Measurements from ENCODE around the gene SPTBN4. TPM values are rescaled to one million over a fixed set of nuclear protein-coding genes. Genes with fewer than 3 reads are reported as not detected.

The SPTBN4 gene
- total and polyA plus RNA-seq, 10 of the 15 experiments (the other 5 are each of a cell fraction or from before 2014, with no cell fraction given), result 0.04 to 1.1 (median 0.34) TPM; not detected in 1

- TF ChIP-seq BACH1 (IDR thresholded peaks at IDR 0.05; ENCODE audit: borderline replicate concordance) (peak; percentile 91; the same call in 1 of the 2 replicates), BCLAF1 (IDR thresholded peaks at IDR 0.05) (no peak), STAT1 (conservative IDR thresholded peaks at IDR 0.05) (no peak), NR2C1 (IDR thresholded peaks at IDR 0.05) (no peak), ASH2L (IDR thresholded peaks at IDR 0.05; ENCODE audit: borderline replicate concordance, low read depth) (no peak), TCF7 (IDR thresholded peaks at IDR 0.05; ENCODE audit: borderline replicate concordance) (no peak), STAT3 (IDR thresholded peaks at IDR 0.05; ENCODE audit: low read depth, low read length) (no peak), NRF1 (conservative IDR thresholded peaks at IDR 0.05; ENCODE audit: low read depth, low read length) (no peak), IKZF2 (IDR thresholded peaks at IDR 0.05) (0 out of 4 replicates have a peak, but pooled peaks of 1 of the 2 experiments have one; percentile 5), BCL3 (IDR thresholded peaks at IDR 0.05; ENCODE audit: borderline replicate concordance, insufficient read depth, low read depth, low read length, poor library complexity, severe bottlenecking) (no peak), KLF5 (IDR thresholded peaks at IDR 0.05; ENCODE audit: partially characterized antibody) (no peak), SIN3A (IDR thresholded peaks at IDR 0.05; ENCODE audit: low read depth, low read length) (0 out of 2 replicates have a peak, but pooled peaks have one; percentile 29), TAF1 (IDR thresholded peaks at IDR 0.05; ENCODE audit: borderline replicate concordance, low read depth, low read length) (no peak), SUZ12 (IDR thresholded peaks at IDR 0.05; ENCODE audit: unreplicated experiment) (no peak), FOXK2 (IDR thresholded peaks at IDR 0.05) (no peak), RELA (IDR thresholded peaks at IDR 0.05; ENCODE audit: borderline replicate concordance, partially characterized antibody) (no peak), PAX5 (IDR thresholded peaks at IDR 0.05; ENCODE audit: borderline replicate concordance, low read depth, low read length) (no peak)
- TF ChIP-seq, protein P1, sequence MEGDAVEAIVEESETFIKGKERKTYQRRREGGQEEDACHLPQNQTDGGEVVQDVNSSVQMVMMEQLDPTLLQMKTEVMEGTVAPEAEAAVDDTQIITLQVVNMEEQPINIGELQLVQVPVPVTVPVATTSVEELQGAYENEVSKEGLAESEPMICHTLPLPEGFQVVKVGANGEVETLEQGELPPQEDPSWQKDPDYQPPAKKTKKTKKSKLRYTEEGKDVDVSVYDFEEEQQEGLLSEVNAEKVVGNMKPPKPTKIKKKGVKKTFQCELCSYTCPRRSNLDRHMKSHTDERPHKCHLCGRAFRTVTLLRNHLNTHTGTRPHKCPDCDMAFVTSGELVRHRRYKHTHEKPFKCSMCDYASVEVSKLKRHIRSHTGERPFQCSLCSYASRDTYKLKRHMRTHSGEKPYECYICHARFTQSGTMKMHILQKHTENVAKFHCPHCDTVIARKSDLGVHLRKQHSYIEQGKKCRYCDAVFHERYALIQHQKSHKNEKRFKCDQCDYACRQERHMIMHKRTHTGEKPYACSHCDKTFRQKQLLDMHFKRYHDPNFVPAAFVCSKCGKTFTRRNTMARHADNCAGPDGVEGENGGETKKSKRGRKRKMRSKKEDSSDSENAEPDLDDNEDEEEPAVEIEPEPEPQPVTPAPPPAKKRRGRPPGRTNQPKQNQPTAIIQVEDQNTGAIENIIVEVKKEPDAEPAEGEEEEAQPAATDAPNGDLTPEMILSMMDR (IDR thresholded peaks at IDR 0.05 in 2 of 3, conservative IDR thresholded peaks at IDR 0.05 in 1 of 3; ENCODE audit: control insufficient read depth in 2 of 3, extremely low read depth in 1 of 3, insufficient read depth in 1 of 3, low read depth in 3 of 3, low read length in 3 of 3), result no peak
- TF ChIP-seq, protein P2, sequence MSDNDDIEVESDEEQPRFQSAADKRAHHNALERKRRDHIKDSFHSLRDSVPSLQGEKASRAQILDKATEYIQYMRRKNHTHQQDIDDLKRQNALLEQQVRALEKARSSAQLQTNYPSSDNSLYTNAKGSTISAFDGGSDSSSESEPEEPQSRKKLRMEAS (IDR thresholded peaks at IDR 0.05; ENCODE audit: low read depth, low read length), result no peak
- TF ChIP-seq, protein P3, sequence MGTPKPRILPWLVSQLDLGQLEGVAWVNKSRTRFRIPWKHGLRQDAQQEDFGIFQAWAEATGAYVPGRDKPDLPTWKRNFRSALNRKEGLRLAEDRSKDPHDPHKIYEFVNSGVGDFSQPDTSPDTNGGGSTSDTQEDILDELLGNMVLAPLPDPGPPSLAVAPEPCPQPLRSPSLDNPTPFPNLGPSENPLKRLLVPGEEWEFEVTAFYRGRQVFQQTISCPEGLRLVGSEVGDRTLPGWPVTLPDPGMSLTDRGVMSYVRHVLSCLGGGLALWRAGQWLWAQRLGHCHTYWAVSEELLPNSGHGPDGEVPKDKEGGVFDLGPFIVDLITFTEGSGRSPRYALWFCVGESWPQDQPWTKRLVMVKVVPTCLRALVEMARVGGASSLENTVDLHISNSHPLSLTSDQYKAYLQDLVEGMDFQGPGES (IDR thresholded peaks at IDR 0.05), result 0 out of 2 replicates have a peak, but pooled peaks have one; percentile 54
Measured at GRCh38 chr19:40465557-40466218, 1.1 kb upstream of the SPTBN4 start, which contains the start of gene BLVRB (continued).
